DMS153 (cell line): ENCODE data around the gene ABCC8.

ENCODE experiments used
- DNase-seq: peaks from one replicate; lab custom pipeline; 2025; lab: John Stamatoyannopoulos, UW

The ABCC8 gene

DNA sequence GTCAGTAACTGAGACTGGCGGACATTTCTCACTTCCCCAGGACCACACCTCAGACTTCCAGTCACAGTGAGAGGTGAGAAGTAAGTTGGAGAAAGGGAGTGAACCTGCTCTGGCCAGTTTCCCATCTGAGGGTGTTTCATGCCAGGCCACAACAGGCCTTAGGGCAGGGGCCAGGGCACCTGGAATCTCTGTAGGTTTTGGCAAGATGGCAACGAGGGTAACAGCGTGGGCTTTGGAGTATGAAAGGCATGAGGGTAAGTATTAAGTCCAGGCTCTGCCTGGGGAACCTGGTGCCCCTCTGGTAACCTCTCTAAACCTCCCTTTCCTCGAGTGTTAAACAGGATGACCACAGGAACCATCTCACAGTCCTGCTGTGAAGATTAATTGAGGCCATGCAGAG, 28.5 kb upstream of the ABCC8 start:
- no peak for DNase-seq

GRCh38 chr11:17504330-17505107, 27.9 kb upstream of the ABCC8 start:
- DNase-seq, result peak; percentile 65

GRCh38 chr11:17502630-17503029, 26.0 kb upstream of the ABCC8 start:
- DNase-seq, result no peak

DNA sequence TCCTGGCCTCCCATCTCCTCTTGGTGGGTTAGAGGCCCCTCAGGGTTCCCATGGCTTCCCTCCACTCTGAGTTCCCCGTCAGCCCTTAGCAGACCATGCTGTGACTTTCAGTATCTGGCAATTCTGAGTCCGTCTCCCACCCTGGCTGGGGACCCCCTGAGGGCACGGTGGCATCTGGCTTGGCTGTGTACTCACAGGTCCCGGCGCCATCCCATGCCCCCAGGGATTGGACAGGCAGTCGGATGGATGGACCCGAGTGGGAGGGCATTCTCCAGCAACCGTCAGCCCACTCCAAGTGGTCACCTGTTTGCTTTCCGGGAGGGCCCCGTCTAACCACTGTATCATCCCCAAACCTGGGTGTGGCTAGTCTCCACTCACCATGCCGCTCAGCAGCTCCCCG, 24.0 kb upstream of the ABCC8 start:
- DNase-seq, result no peak

DNA sequence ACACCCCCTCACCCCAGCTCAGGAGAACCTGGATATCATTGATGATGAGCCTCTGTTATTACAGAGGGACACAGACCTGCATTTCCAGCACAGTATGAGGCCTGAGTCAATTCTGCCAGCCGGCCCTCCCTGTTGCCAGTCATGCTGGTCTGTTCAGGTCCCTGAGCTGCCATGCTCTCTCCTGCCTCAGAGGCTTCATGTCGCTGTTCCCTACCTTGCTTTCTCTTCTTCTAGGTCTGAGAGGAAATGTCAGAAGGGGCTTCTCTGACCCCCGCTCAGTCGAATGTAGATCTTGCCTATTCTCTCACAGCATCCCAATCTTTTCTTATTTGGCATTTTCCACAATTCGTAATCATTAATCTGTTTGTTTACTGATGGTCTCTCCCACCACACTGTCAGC, 21.8 kb upstream of the ABCC8 start:
- peak; percentile 28 for DNase-seq

DNA sequence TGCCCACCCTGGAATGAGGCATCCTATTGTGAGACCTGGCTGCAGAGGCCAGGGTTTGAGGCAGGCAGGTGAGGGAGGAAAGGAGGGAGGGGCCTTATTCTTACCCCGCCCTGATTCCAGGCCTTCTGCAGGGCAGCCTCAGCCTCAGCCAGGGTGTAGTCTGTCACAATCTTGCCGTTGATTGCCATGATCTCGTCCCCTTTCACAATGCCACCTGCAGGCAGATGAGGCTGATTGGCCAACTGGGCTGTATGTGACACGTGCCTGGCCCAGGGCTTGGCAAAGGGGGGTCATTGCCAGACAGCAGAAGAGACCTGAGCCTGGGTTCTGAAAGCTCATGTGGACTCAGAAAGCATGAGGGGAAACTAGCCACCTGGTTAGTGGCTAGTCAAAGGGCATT, 21.4 kb upstream of the ABCC8 start:
- peak; percentile 89 for DNase-seq

GRCh38 chr11:17496406-17496805, 19.8 kb upstream of the ABCC8 start:
- no peak for DNase-seq

DNA sequence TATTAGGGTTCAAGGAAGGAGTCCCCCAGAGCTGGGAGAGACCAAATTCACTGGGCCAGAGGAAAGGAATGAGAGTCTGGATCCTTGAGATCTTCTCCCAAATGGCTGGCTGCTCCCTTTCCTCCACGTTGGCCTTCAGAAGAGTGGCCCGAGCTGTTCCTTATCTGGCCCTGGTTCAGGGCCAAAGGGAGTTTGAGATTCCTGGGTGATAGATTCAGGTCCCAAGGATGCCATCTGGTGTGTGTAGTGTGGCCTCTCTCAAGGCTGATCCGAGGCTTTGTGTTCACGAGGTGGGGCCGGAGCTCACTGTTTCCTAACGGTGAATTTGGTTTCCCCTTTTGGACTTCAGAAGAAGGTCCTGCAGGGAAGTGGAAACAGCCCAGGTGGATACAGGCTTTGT, 17.4 kb upstream of the ABCC8 start:
- DNase-seq, result no peak

DNA sequence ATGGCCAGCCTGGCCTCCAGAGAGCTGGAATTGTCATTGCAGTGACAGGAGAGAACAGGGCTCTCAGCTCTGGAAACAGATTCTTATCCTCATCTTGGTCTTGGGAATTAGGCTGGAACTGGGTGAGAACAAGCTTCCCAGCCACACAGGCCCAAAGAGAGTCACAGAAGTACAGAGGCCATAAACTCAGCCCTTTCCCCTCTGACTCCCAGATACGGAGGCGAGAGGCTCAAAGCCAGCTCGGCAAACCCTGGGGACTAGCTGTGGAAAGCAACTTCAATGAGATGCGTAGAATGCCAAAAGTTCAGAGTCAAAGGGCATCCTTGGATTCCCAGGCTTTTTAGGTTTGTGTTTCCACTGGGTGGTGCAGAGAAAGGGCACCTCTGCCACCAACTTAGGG, 14.3 kb upstream of the ABCC8 start:
- DNase-seq, result no peak

GRCh38 chr11:17490232-17490631, 13.6 kb upstream of the ABCC8 start:
- DNase-seq, result no peak

DNA sequence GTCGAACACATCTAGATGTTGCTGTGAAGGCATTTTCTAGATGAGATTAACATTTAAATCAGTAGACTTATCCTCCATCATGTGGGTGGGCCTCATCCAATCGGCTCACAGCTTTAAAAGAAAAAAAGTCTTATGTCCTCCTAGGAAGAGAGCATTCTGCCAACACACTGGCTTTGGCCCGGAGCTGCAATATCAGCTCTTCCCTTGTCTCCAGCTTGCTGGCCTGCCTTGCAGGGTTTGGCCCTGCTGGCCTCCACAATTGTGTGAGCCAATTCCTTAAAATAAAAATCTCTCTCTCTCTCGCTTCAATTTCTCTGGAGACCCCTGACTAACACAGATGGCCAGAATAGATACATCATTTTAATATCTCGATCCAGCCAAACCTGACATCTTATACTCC, 13.1 kb upstream of the ABCC8 start:
- no peak for DNase-seq

GRCh38 chr11:17488563-17488962, 11.9 kb upstream of the ABCC8 start:
- DNase-seq, result no peak

DNA sequence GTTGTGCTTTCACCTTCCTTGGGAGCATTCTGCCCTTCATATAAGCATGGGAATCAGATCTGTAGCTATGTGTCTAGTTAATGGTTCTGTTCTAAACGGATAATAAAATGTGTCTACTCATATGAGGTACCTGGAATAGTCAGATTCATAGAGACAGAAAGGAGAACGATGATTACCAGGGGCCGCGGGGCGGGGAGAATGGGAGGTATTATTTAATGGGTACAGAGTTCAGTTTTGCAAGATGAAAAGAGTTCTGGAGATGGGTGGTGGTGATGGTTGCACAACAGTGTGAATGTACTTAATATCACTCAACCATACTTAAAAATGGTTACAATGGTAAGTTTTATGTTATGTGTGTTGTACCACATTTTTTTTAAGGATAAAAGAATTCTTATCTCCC, 10.0 kb upstream of the ABCC8 start:
- DNase-seq, result no peak

DNA sequence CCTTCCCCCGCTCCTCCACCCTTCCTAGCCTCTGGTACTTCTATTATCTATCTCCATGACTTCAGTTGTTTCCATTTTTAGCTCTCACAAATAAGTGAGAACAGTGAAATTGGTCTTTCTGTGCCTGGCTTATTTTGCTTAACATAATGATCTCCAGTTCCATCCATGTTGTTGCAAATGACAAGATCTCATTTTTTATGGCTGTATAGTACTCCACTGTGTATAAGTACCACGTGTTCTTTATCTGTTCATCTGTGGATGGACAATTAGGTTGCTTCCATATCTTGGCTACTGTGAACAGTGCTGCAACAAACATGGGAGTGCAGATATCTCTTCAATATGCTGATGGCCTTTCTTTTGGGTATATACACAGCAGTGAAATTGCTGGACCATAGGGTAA, 6.9 kb upstream of the ABCC8 start:
- no peak for DNase-seq

- no peak for DNase-seq
These were observed 5.3 kb upstream of the ABCC8 start for GRCh38 chr11:17481905-17482304.

GRCh38 chr11:17479284-17480214, 2.9 kb upstream of the ABCC8 start:
- peak; percentile 16 for DNase-seq

GRCh38 chr11:17478070-17478469, 1.4 kb upstream of the ABCC8 start:
- no peak for DNase-seq

DNA sequence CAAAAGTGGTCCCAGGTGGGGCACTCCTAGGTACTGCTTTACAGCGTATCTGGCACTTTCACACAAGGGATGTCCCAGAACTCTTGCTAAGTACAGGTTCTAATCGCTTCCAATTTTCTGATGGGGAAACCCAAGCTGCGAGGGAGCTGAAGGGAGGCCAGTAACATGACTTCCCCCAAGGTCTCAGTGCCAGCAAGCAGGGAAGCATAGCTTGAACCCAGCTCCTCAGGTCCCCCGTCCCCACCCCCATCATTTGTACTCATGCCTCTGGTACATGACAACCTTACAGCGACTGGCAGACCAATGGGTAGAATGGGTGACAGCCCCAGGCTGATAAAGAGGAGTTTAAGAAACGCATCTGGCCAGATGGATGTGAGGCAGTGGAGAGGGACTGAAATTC, 716 bp upstream of the ABCC8 start:
- DNase-seq, result no peak

GRCh38 chr11:17477084-17477333, 364 bp upstream of the ABCC8 start:
- DNase-seq, result no peak

- DNase-seq, result no peak
These were observed 854 bp downstream of the ABCC8 start for GRCh38 chr11:17475666-17476316.

- peak; percentile 32 for DNase-seq
These were observed 3.4 kb downstream of the ABCC8 start for GRCh38 chr11:17473071-17473744.

DNA sequence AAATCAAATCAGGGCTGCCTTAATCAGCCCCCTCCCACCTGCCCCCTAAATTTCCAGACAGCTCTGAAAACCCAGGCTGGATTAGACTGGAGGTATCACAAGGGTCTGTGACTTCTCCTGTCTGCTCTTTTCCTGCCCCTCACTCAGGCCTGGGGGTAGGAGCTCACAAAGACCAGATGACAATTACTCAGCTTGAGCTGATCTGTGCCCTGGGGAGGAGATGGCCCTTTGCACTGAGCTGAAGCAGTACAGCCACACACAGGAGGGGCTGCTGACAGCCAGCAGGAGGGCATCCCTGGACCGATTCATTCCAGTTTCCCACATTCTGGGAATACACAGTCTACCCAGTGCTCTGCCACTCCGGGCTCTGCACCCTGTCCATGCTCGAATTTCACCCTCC, 4.2 kb downstream of the ABCC8 start:
- no peak for DNase-seq

- no peak for DNase-seq
These were observed 5.1 kb downstream of the ABCC8 start for GRCh38 chr11:17471501-17471900.
